Astrocyte of the cerebellum (primary cell): ENCODE measurements around the gene KCNS3.
"Not testable (repeated sequence)": the region's sequence is repeated elsewhere in the genome, so short reads cannot be mapped to it uniquely, and the experiment has no call there.

Source experiments
- DNase-seq: peaks from one replicate; pipeline ENCODE4 v3.0.0-alpha.2; 2011; ENCODE audit warnings: low read depth
- H3K4me3 ChIP-seq: 2 replicates; pipeline ENCODE4 v1.5.1; 2011; ENCODE audit warnings: mild to moderate bottlenecking, low read depth, low read length, moderate library complexity
- in situ Hi-C: cut with HindIII; loops from 2 replicates; pipeline ENCODE4 v1.10.0; 2017; ENCODE audit warnings: low sequenced_read_pairs
- TF ChIP-seq, protein P1 (sequence below): IDR thresholded peaks from 2 replicates; pipeline ENCODE4 v1.5.1; 2012; ENCODE audit warnings: low read length, low read depth, moderate library complexity, mild to moderate bottlenecking; ENCODE audit errors: missing control alignments

Gene KCNS3

DNA sequence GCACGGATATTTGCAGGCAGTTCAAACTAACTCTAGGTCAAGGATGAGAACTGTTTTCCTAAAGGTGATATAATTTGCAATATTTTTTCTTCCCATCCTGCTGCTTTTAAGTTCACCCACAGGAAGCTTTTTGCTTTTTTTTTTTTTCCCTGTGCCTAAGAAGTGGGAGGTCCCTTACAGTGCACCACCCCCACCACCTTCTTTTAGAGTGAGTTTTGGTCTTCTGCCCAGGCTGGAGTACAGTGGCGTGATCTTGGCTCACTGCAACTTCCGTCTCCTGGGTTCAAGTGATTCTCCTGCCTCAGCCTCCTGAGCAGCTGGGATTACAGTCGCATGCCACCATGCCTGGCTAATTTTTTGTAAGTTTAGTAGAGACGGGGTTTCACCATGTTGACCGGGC is 82.5 kb downstream of the KCNS3 start:
- H3K4me3 ChIP-seq: no peak overlapping the region
- TF ChIP-seq, protein P1, sequence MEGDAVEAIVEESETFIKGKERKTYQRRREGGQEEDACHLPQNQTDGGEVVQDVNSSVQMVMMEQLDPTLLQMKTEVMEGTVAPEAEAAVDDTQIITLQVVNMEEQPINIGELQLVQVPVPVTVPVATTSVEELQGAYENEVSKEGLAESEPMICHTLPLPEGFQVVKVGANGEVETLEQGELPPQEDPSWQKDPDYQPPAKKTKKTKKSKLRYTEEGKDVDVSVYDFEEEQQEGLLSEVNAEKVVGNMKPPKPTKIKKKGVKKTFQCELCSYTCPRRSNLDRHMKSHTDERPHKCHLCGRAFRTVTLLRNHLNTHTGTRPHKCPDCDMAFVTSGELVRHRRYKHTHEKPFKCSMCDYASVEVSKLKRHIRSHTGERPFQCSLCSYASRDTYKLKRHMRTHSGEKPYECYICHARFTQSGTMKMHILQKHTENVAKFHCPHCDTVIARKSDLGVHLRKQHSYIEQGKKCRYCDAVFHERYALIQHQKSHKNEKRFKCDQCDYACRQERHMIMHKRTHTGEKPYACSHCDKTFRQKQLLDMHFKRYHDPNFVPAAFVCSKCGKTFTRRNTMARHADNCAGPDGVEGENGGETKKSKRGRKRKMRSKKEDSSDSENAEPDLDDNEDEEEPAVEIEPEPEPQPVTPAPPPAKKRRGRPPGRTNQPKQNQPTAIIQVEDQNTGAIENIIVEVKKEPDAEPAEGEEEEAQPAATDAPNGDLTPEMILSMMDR: no peak
- no peak for DNase-seq
- in situ Hi-C loops: no loop called here

DNA sequence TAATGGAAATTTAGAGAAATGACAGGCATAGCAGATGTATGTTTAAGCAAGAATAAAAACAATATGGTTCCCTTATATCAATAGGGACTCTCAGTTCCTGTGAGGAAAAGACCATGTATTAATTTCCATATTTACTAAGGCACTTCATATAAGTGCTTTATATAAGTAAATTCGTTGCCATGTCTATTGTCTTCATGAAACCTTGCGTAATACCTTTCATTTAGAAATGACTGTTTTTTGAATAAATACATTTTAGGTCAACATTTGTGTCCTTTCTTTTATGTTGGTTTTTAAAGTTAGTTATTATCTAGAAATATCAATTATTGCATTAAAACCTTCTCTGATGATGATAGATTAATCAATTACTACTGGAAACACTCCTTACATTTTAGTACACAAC is 83.3 kb downstream of the KCNS3 start:
- in situ Hi-C loops: no loop called here

DNA sequence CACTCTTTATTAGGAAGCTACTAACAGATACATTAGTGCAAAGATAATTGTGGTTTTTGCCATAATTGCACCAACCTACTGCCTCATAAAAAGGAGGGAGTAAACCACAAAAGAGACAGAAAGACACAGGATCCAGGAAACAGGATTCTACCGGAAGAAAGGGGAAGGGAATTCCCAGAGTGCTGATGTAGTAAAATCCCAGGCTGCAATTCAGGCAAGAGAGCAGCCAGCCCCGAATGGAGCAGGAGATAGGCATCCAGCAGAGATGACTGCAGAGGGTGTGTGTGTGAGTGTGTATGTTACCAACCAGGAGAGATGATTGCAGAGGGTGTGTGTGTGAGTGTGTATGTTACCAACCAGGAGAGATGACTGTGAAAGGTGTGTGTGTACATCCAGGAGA is 84.4 kb downstream of the KCNS3 start:
- in situ Hi-C loops: no loop called here
- DNase-seq: no peak
- H3K4me3 ChIP-seq: no peak overlapping the region
- TF ChIP-seq, protein P1: no peak

More for the DNA sequence above, 83.3 kb downstream of the KCNS3 start:
- H3K4me3 ChIP-seq: no peak overlapping the region
- no peak for DNase-seq
- TF ChIP-seq, protein P1: no peak

DNA sequence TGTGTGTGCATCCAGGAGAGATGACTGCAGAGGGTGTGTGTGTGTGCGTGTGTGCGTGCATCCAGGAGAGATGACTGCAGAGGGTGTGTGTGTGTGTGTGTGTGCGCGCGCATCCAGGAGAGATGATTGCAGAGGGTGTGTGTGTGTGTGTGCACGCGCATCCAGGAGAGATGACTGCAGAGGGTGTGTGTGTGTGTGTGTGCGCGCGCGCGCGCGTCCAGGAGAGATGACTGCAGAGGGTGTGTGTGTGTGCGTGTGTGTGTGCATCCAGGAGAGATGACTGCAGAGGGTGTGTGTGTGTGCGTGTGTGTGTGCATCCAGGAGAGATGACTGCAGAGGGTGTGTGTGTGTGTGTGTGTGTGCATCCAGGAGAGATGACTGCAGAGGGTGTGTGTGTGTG is 85.1 kb downstream of the KCNS3 start:
- H3K4me3 ChIP-seq, in situ Hi-C loops, DNase-seq: not testable (repeated sequence)

DNA sequence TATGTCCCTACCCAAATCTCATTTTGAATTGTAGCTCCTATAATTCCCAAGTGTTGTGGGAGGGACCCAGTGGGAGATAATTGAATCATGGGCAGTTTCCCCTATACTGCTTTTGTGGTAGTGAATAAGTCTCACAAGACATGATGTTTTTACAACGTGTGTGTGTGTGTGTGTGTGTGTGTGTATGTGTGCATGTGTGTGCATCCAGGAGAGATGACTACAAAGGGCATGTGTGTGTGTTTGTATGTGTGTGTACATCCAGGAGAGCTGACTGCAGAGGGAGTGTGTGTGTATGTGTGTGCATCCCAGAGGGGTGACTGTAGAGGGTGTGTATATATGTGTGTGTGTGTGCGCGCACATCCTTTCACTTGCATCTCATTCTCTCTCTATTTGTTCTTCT is 86.7 kb downstream of the KCNS3 start:
- TF ChIP-seq, protein P1: no peak
- in situ Hi-C loops: no loop called here
- no peak for DNase-seq
- no peak overlapping the region for H3K4me3 ChIP-seq

DNA sequence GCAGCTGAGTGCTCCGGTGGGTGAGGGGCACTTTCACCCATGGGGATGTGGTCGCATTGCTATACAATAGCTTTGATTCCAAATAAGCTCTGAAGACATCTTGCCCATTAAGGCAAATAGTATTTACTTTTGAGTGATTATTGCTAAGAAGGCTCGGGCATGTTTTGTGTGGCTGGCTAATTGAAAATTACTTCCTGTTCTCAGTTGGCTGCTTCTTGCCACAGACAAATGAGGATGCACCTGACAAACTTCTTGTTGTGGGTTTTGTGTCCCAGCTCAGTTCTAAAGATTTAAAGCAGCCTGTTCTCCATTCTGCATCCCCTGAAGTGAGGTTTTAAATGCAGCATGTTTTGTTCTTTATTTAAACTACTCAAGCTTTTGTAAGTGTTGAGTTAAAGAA is 88.3 kb downstream of the KCNS3 start:
- DNase-seq: no peak
- TF ChIP-seq, protein P1: no peak
- in situ Hi-C loops: no loop called here
- no peak overlapping the region for H3K4me3 ChIP-seq

DNA sequence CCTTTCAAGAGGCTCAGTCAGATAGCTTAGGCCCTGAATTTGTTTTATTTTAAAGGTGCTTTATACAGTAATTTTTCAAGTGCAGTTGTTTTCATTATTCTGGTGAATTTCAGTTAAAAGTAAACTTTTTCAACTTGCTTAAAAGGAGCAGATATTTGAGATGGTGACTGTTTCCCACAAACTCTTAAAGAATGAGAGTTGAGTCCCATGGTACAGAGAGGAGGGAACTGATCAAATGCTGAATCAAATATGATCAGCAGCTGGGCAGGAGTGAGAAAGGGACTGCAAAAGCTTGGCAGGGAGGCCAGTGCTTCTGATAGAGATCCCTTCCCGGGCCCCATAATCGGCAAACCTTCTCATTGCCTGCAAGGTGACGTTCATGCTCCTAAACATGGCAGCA is 91.2 kb downstream of the KCNS3 start:
- in situ Hi-C loops: no loop called here
- no peak for DNase-seq
- TF ChIP-seq, protein P1: no peak
- H3K4me3 ChIP-seq: no peak overlapping the region
